CD4-positive, alpha-beta T cell (primary cell): Measurements from ENCODE around the gene DPH5. TPM values are rescaled to one million over a fixed set of nuclear protein-coding genes. Genes with fewer than 3 reads are reported as not detected.

Experiments used
- ATAC-seq: fragments of 200-7000 bp; cut with Tn5 transposase; one replicate; pipeline ENCODE4 v1.10.0; 2022; ENCODE audit warnings: mild to moderate bottlenecking; ENCODE audit not compliant: poor library complexity
- CTCF ChIA-PET: fragments of 350-600 bp; sonication (Branson Sonifier 250); formaldehyde crosslinking; loops from one replicate; lab custom pipeline; 2021; ENCODE audit warnings: antibody characterized with exemption, inconsistent platforms; lab: Charles Lee
- POLR2A ChIA-PET: fragments of 350-600 bp; sonication (Branson Sonifier 250); formaldehyde crosslinking; loops from one replicate; lab custom pipeline; 2021; ENCODE audit warnings: antibody characterized with exemption, inconsistent platforms; lab: Charles Lee
- DNase-seq, 14 experiments: peaks; one replicate each; pipeline ENCODE4 v3.0.0-alpha.2; 2013 to 2020; ENCODE audit warnings: mixed read lengths in 2 of 14
- H3K27ac ChIP-seq, 2 donors: one replicate each; pipeline versions ENCODE4 v1.5.1 to v1.7.0; 2013; ENCODE audit warnings: low read length in 2 of 2, low read depth in 1 of 2, mild to moderate bottlenecking in 1 of 2
- H3K27me3 ChIP-seq, 2 experiments: 1 replicate in 1 of 2; 2 replicates in 1 of 2; pipeline versions ENCODE4 v1.6.1 to v1.7.0; 2013; ENCODE audit warnings: low read length in 2 of 2, control low read depth in 1 of 2, mild to moderate bottlenecking in 1 of 2, moderate library complexity in 1 of 2; ENCODE audit not compliant: insufficient read depth in 2 of 2, control insufficient read depth in 1 of 2
- H3K36me3 ChIP-seq: one replicate; pipeline ENCODE4 v1.6.1; 2013; ENCODE audit warnings: low read length, control low read depth; ENCODE audit not compliant: insufficient read depth
- H3K4me1 ChIP-seq: one replicate; pipeline ENCODE4 v1.6.1; 2013; ENCODE audit warnings: low read length, control low read depth; ENCODE audit not compliant: insufficient read depth
- H3K4me3 ChIP-seq: one replicate; pipeline ENCODE4 v1.5.1; 2013; ENCODE audit warnings: mild to moderate bottlenecking, low read length, moderate library complexity
- H3K9me3 ChIP-seq, 2 experiments: 1 replicate in 1 of 2; 2 replicates in 1 of 2; pipeline versions ENCODE4 v1.6.1 to v1.7.0; 2013; ENCODE audit warnings: low read length in 2 of 2, mild to moderate bottlenecking in 2 of 2, control low read depth in 1 of 2, moderate library complexity in 1 of 2; ENCODE audit not compliant: control insufficient read depth in 1 of 2, insufficient read depth in 1 of 2
- H3K27ac Mint-ChIP-seq: one replicate; pipeline ENCODE4 v1.8.0; 2020; ENCODE audit warnings: mixed read lengths
- H3K27me3 Mint-ChIP-seq: one replicate; pipeline ENCODE4 v1.8.0; 2021; ENCODE audit warnings: mixed read lengths
- H3K36me3 Mint-ChIP-seq: one replicate; pipeline ENCODE4 v1.8.0; 2021; ENCODE audit warnings: low read depth, mixed read lengths
- H3K4me1 Mint-ChIP-seq: one replicate; pipeline ENCODE4 v1.8.0; 2021; ENCODE audit warnings: low read depth, mixed read lengths
- H3K4me3 Mint-ChIP-seq: one replicate; pipeline ENCODE4 v1.8.0; 2020; ENCODE audit warnings: mild to moderate bottlenecking, mixed read lengths
- H3K9me3 Mint-ChIP-seq: one replicate; pipeline ENCODE4 v1.8.0; 2020; ENCODE audit warnings: mixed read lengths
- intact Hi-C, 2 experiments: fragments of 100-400 bp; cut with DNase I in 1 of 2; cut with micrococcal nuclease in 1 of 2; formaldehyde crosslinking; loops; one replicate each; pipeline versions ENCODE4 v1.15.1 to v1.9.0; 2023 to 2025; cut with DNase I, micrococcal nuclease
- total RNA-seq, 174 experiments: library from RNA in 2 of 174; stranded (reverse) in 2 of 174; gene quantifications; one replicate each; pipeline ENCODE4 v1.2.3 and lab custom pipeline; 2021 to 2026
- TF ChIP-seq, protein P1 (sequence below): fragments of 200-600 bp; IDR thresholded peaks from one replicate; pipeline ENCODE4 v1.8.0; 2022; ENCODE audit warnings: antibody characterized with exemption, mild to moderate bottlenecking

DPH5 gene
- total RNA-seq, 2 experiments from 2014 or later = 31.3 to 35.4 TPM

- intact Hi-C loops = no loop called here
These were observed 65.5 kb downstream of the DPH5 start for GRCh38 chr1:100960098-100960497.

GRCh38 chr1:100959502-100960060 lies 66.0 kb downstream of the DPH5 start:
- intact Hi-C loops = no loop called here
- Mint-ChIP-seq H3K4me3 (no peak overlapping the region), H3K27ac (no peak overlapping the region), H3K4me1 (peaks cover 39% of the 10 kb centered on the region), H3K36me3 (peaks cover 60% of the 10 kb centered on the region), H3K27me3 (no peaks in the 10 kb centered on the region), H3K9me3 (no peaks in the 10 kb centered on the region)
- CTCF ChIA-PET = interaction anchor here (0.7 to 2.1 kb wide), 3 partner anchors 14 to 27 kb away, joined by 3 to 6 read pairs (median 4); no protein-coding TSS in a partner anchor
- Histone ChIP-seq H3K9me3 (no peaks in the 10 kb centered on the region), H3K4me1 (peaks cover 2% of the 10 kb centered on the region), H3K36me3 (peaks cover 15% of the 10 kb centered on the region), H3K27me3 (no peaks in the 10 kb centered on the region), H3K27ac (no peak overlapping the region), H3K4me3 (no peak overlapping the region)
- ATAC-seq = no peak
- POLR2A ChIA-PET = no interaction called here
- no peak for DNase-seq
- TF ChIP-seq, protein P1, sequence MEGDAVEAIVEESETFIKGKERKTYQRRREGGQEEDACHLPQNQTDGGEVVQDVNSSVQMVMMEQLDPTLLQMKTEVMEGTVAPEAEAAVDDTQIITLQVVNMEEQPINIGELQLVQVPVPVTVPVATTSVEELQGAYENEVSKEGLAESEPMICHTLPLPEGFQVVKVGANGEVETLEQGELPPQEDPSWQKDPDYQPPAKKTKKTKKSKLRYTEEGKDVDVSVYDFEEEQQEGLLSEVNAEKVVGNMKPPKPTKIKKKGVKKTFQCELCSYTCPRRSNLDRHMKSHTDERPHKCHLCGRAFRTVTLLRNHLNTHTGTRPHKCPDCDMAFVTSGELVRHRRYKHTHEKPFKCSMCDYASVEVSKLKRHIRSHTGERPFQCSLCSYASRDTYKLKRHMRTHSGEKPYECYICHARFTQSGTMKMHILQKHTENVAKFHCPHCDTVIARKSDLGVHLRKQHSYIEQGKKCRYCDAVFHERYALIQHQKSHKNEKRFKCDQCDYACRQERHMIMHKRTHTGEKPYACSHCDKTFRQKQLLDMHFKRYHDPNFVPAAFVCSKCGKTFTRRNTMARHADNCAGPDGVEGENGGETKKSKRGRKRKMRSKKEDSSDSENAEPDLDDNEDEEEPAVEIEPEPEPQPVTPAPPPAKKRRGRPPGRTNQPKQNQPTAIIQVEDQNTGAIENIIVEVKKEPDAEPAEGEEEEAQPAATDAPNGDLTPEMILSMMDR = no peak

More at GRCh38 chr1:100960098-100960497, 65.5 kb downstream of the DPH5 start:
- H3K4me3 Mint-ChIP-seq = no peak overlapping the region
- peaks cover 40% of the 10 kb centered on the region for H3K4me1 Mint-ChIP-seq
- no peak overlapping the region for H3K27ac ChIP-seq
- peaks cover 2% of the 10 kb centered on the region for H3K4me1 ChIP-seq
- H3K36me3 ChIP-seq = peaks cover 20% of the 10 kb centered on the region
- no peaks in the 10 kb centered on the region for H3K9me3 ChIP-seq
- POLR2A ChIA-PET = no interaction called here
- TF ChIP-seq, protein P1 = no peak
- ATAC-seq = no peak
- peak overlapping the region; percentile 9 for H3K27ac Mint-ChIP-seq
- H3K27me3 Mint-ChIP-seq = no peaks in the 10 kb centered on the region
- DNase-seq = no peak
- H3K36me3 Mint-ChIP-seq = peaks cover 65% of the 10 kb centered on the region
- CTCF ChIA-PET = interaction anchor here (0.7 to 2.1 kb wide), 2 partner anchors 18 to 127 kb away, joined by 3 to 4 read pairs; no protein-coding TSS in a partner anchor
- H3K27me3 ChIP-seq = no peaks in the 10 kb centered on the region
- no peak overlapping the region for H3K4me3 ChIP-seq
- H3K9me3 Mint-ChIP-seq = no peaks in the 10 kb centered on the region

DNA sequence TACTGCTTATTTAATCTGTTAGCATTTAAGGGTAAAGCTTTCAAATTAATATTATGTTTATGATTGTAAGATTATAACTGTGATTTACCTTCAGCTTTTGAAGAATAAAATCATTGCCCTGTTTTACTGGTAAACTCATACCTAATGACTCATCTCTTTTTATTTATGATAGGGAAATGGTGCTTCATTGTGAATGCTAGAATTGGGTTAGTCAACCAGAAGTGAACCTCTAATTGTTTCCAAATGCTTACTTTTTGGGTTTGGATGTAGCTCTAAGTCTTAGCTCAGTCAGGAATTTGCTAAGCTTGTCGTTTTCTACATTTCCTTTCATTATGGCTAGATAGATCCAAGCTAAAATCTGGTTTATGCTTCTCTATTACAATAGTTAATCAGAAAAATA lies 70.3 kb downstream of the DPH5 start:
- intact Hi-C loops = no loop called here
- H3K4me1 ChIP-seq = peaks cover 11% of the 10 kb centered on the region
- Mint-ChIP-seq H3K27ac (no peak overlapping the region), H3K9me3 (peaks cover 16% of the 10 kb centered on the region), H3K4me1 (peaks cover 54% of the 10 kb centered on the region), H3K4me3 (no peak overlapping the region), H3K36me3 (peaks cover 60% of the 10 kb centered on the region), H3K27me3 (no peaks in the 10 kb centered on the region)
- TF ChIP-seq, protein P1 = no peak
- H3K36me3 ChIP-seq = peaks cover 18% of the 10 kb centered on the region
- no peak overlapping the region for H3K27ac ChIP-seq
- peaks cover 4 to 17% of the 10 kb centered on the region in 2 experiments for H3K9me3 ChIP-seq
- H3K4me3 ChIP-seq = no peak overlapping the region
- CTCF ChIA-PET = interaction anchor here (0.8 to 1.2 kb wide), 2 partner anchors 333 to 354 kb away, joined by 3 to 4 read pairs; no protein-coding TSS in a partner anchor
- H3K27me3 ChIP-seq = no peaks in the 10 kb centered on the region
- DNase-seq (no peak), ATAC-seq (no peak)
- POLR2A ChIA-PET = interaction anchor here (0.8 to 1.0 kb wide), 2 partner anchors 14 to 281 kb away, joined by 3 read pairs; partner anchors contain the start of gene S1PR1
